Effector CD4-positive, alpha-beta T cell (primary cell): Measurements from ENCODE around the gene EIF2D.

Experiments used
- DNase-seq: peaks from one replicate; pipeline ENCODE4 v3.0.0-alpha.2; 2020

EIF2D gene

DNA sequence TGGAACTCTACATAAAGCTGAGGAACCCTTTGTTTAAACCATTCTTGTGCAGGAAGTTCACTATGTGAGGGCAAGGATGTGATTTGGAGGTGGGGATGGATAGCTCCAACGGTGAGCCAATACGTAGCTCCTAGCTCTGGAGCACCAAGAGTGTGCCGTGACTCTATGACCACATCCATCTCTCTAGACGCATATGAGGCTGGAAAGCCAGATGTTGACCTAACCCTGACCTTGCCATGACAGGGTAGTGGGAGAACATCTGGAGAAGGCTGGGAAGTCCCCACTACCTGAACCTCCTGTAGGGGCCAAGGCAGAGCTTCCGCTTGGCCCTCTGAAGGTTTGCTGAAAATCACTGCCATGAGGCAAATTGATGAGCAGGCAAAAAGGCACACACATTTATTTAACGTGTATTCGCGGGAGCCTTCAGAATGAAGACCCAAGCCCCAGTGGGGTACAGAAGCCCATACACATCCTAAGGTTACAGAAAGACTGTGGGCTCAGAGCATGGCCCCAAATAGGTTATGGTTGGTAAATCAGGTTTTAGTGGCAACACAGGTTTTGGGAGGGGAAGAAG, 43.4 kb downstream of the EIF2D start:
- no peak for DNase-seq

DNA sequence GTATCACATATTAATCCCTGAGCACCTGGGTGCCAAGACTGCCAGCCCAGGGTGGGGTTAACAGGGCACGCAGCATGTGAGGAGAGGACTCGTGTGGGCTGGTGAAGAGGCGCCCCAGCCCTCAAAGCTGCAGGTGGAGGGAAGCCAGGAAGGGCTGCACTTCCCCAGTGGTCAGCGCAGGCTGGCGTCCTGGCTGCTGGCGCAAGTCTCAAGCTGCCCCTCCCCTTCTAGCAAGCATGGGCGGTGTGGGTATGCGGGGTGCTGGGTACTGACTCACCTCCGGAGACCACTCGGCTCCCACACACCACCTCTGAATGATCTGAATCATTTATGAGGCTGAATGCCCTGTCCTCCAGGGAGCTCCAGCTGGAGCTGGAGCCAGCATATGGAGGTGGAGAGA, 44.0 kb downstream of the EIF2D start:
- DNase-seq, result no peak

DNA sequence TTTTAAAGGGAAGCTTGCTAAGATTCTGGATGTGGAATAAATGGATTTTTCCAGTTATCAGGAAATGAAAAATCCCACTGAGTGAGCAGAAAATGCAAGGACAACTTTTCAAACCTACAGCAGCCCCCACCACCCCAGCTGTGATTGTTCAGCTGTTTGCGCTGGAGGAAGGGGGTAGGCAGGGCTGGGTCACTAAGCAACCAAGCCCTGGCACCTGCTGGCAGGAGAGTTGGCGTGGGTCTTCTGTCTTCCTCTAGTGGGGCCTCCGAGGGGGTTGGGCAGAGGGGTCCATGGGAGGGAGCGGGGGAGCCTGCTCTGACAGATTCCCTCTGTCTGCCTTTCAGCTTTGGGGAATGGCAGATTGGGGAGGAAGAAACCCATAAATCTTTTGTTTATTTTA, 45.3 kb downstream of the EIF2D start:
- DNase-seq, result no peak

DNA sequence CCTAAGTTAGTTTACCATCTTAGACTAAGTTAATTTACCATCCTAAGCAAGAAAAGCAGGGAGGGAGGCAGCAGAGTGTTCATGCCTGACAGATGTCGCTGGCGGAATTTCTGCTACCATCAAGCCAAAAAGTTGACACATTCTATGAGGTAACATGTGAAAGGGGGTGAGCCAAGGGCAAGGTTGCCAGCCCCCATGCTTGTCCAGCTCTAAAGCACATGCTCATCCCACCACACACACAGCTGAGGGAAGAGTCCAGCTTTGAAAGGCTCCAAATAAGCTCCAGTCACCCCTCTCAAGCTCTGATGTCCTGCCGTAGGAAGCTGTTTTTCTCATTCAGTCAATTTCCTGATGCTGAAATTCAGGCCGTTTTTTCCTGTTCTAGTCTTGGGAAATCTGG, 46.3 kb downstream of the EIF2D start:
- DNase-seq, result no peak

DNA sequence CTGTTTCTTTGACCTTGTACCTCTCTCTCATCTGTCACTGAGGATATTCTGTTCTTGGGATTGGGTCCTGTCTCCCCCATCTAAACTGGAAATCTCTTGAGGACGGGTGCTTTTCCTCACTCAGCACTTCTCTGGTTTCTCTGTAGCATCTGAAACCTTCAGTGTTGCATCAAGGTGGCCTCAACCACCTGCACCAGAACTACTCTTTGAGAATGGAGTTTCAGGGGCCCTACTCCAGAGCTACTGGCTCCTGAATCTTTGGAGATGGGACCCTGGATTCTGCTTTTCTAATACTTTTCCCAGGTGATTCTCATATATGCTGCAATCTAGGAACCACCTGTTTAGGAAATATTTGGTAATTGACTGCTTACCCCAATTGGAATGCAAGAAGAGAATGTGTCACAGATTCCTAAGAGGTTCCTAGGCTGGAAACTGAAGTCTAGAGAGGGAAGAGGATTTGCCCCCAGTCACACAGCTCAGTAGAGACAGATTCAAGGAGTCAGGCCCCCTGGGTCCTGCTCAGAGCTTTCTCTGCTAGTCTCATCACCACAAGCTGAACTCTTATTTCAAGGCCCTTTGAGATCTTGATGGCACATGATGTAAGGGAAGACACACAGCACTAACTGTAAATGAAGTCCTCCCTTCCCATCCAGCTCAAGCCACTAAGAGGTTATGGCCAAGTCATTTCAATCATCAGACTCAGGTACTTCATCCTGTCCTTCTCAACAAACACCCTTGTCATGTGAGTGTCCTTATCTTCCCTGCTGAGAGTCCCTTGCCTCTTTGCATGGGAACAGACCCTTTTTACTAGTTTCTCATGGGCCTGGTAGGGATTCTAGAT, 48.7 kb downstream of the EIF2D start:
- no peak for DNase-seq

DNA sequence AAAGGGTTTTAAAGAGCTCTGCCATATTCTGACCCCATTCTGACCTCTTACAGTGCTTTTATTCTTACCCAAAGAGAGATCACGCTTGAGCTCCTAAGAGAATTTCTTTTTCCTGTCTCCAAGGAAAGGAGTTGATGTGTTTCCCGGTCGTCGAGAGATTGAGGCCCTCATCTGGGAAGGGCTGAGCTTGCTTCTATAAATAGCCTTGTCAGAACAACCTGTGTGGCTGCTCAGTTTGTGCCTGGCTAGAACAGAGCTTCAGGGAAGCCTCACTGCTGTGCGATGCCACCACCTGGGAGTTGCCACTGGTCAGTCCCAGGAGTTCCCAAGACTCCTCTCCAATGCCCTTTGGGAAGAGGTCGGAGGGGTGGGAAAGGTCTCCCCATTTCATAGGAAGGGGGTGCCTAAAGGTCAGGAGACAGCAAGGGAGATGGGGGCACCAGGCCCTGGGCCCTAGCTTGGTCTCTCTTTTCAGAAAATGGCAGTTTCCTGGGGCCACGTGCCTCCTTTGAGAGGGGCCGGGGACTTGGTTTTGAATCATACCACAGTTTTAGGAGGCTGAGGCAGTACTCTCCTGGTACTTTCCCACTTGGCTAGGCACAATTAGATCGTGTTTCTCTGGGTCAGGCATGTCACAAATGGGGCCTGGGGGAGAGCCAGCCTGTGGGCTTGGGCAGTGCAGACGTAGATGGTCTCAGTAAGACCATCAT, 52.1 kb downstream of the EIF2D start:
- no peak for DNase-seq

DNA sequence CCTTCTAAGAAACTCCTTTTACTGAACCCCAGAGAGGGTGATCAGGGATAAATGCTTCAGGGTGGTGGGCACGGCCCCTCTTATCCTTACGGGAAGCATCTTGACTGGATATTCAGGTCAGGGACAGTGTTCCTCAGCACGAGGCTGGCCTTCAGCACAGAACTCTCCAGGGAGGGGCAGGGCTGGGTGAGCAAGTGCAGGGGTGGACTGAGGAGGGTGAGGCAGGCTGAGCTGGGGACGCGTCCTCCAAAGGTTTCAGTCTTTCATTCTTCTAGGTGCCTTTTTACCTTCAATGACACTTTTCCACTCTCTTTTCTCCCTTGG, 52.6 kb downstream of the EIF2D start:
- DNase-seq, result no peak

DNA sequence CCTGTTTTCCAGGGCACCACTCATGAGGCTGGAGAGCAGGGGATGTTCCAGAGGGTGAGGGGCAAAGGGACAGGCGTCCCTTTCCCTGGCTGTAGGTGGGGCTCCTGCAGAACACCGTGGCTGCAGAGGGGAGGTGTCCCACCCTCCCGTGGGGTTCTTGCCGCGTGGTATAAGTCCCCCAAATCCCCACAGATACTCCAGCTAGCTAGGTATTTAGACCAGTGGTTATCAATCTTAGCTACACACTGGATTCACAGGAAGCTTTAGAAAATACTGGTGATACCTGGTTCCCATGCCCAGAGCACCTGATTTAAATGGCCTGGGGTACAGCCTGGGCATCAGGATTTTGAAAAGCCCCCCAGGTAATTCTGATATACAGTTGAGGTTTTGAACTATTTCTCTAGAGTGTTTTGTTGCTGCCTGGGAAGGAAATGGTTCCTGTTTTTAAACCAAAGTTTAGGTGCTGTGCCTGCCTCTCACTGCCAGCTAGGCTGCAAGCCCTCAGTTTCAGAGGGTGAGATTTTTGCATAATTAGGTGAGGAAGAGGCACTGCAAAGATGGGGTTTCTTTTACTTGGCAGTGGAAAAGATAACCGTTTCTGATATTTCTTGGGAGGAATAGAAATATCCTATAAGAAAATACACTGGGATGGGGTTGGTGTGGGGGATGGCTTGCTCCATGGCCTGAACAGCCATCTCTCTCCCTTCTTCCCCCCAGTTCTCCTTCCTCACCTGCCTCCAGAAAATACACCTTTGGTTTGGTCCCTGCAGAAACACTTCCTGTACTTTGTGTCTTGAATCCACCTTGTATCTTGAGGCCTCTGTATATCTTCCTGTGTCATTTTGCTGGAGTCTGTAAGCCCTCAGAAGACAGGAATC, 53.2 kb downstream of the EIF2D start:
- DNase-seq, result no peak

DNA sequence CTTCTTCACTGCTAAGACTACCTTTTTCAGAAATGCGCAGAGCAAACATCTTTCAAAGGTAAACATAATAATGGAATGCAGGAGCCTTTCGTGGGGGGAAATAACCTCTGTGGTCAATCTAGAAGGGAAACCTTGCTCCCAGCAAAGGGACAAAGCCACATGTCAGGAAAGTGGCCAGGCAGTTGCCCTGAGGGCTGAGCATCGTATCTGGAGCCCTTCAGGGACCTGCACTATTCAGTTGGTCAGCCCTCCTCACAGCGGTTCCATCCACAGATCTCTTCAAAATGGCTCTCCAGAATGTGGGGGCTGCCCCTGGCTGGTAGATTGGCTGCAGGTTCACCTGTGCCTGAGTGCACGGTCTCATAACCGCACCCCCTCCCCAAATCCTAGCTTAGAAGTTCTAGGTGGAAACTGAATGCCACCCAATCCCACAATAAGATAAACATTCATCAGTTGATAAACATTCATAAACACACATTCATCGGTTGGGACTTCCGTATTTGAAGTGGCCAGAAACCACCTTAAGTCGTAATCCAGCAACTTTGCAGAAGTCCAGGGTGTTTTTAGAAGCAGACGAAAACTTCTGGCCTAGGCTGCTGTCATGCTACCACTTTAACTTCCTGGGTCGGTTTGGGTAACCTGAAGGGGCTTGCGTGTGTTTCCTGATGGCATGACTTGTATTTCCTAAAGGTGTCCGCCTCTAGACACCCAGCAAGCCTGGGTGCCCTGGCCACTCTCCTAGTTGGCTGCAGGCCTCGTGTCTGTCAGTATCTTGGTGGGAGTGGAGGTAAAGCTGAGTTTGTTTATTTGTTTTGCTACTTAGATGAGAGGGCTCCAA, 54.4 kb downstream of the EIF2D start:
- DNase-seq, result no peak

DNA sequence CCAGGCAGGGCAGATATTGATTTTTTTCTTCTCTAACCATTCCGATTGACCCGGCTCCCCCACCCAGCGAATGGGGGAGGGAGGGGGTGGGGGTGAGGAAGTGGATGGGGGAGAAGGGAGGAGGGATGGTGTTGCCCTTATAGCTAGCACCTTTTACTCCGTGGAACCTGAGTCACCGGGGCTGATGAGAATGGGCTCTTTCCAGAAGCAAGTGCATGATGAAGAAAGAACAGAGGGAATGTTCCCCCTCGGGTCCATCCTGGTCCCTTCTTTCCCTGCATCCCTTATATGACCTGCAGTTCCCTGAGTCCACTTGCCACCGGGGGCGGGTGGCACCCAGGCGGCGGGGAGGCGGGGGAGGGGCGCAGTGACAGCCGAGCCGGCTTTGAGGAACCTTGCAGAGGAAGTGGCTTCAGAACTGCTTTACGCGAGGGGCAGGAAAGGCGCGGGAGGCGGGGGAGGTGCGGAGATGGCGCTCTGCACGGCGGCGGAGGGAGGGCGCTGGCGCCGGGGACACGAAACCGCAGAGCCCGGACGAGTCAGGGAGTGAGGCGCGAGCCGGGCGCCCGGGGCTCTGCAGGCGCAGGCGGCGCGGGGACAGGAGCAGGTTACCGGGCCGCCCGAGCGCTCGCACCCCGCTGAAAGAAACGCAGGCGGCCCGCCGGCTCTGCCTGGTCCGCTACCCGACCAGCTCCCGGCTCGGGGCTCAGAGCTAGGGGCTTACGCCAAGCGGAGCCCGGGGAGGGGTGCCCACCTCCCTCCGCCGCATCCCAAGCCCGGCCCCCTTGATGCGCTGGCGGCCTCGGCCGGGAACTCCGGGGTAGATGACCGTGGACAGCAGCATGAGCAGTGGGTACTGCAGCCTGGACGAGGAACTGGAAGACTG, 55.3 kb downstream of the EIF2D start:
- DNase-seq, result peak; percentile 80

DNA sequence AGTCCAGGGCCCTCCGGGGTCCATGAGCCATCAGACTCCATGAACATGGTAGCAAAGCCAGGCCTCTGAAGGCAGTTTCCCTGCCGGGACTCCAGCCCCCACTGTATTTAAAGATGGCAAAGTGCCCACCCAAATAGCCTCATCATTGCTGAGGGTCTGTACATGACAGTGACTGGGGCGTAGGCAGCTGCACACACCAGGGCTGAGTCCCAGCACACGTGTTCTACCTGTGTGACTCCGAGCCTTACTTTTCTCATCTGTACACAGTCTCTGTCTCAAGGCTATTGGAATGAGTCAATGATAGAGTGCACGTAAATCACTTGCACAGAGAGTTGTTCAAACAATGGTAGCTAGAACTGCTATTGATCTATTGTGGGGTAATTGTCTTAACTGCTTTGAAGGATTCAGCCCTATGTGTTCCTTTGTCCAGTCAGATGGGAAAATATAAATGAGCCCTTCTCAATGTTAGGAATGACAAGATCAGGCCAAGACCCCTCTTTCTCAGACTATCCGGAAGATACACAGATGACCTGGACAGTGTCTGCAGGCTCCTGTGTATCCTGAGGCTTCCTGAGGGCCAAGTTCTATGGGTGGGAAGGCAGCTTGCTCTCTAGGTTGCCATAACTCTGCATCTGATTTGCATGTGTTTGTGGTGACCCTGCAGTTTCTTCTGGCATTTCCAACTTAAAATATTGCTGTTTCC, 56.1 kb downstream of the EIF2D start:
- DNase-seq, result no peak

DNA sequence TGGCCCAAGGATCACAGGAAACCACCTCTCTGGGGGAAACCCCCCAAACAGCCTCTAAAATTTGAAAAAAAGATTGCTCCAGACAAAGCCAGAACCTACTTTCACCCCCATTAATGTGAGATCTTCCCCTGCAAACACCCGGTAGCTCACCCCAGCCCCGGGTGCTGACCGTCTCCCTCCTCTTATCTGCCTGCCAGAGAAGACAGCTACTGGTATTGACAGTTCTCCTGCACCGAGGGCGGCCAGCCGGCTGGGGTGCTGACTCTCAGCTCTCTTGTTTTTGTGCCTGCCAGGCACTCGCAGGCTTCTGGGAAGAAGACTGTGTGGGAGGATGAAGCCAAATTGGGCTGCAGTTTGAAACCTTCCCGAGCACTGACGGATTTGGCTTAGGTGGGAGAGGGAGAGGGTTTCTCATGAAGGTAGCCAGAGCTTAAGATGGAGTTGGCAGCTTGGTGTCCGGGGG, 56.8 kb downstream of the EIF2D start:
- DNase-seq, result no peak

DNA sequence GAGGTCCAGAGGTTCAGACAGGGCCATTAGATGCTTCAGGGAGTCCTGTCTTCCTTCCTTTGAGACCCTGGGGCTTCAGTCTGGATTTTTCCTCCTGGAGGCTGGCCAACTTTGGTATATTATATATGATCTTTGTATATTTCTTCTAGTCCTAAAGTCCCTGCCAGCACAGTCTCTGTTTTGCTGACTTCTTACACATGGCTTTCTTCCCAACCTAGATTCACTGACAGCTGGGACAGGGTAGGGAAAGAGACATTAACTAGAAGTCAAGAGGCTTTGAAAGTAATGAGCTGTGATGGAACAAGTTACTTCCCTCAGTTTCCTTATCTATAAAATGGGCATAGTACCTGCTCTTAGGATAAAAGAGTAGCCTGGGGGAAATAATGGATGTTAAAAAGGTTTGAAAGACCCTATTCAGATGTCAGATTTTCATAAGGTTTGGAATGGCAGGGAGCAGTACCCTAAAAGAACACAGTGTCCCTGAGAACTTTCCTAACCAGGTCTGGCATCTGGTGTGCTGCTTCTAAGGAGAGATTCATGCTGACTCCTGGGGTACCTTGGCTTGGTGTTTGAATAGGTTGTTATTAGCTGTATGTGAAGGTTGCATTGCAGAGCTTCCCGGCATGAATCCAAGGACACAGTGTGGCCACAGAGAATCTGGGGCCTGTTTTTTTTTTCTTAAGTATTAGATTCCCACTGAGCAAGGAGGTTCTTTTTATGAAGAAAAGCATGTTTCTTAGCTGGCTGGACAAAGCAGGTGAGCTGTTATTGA, 57.4 kb downstream of the EIF2D start:
- no peak for DNase-seq

DNA sequence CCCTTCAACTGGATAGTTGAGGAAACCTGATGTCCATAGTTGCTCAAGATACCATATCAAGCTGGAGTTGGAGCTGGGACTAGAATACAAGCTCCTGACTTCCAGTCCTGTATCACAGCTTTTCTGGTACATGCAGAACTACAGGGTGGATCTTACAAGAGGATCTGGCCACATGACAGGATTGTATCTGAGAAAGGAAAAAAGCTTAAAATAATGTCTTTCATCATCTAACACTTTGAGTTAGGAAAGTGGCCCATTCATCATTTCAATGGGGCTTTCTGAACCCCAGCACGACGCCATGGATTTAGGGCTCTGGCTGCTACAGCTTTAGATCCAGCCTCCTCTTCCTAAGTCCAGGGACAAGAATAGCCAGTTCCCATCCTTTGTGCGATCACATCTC, 58.1 kb downstream of the EIF2D start:
- DNase-seq, result no peak

DNA sequence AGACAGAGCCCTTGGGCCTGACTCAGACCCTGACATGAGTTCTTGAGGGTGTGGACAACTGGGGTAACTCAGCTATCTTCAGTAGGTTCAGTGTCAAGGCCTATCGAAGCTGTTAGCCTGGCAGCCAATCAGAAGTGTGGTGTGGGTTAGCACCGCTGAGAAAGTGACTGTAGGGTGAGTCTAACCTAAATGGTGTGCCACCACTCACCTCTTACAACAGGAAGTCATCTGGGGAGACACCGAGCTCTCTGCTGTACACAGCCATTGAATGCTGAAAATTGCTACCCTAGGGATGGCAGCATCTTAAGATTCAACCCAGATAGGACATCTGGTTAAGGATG, 60.3 kb downstream of the EIF2D start:
- DNase-seq, result peak; percentile 73

DNA sequence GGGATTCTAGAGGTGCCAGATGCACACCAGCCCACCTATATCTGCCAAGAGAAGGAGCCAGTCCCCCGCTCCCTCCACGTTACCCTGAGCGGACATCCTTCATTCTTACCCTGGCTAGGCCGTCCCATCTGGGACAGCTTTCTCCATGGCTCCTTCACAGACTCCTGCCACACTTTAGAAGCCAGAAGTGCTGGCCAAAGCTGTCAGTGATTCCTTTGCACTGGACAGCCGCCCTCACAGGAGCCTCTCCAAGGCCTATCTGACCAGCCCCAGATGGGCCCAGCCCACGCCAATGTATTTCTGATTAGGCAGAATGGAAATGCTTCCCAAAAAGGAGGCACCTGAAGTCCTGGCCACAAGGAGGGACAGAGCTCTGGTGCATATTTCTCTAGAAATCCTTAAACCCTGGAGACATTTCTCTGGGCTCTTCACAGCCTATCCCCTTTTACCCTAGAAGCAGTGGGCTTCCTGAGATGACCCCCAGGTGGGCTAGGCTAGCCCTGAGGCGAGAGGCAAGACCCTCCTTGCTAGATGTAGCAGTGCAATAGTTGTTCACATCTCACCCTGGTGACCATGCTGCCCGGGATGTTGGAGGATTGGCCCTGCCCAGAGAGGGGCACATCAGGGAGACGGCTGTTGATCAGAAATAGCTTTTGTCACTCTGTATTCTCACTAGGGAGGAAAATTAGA, 60.8 kb downstream of the EIF2D start:
- no peak for DNase-seq

DNA sequence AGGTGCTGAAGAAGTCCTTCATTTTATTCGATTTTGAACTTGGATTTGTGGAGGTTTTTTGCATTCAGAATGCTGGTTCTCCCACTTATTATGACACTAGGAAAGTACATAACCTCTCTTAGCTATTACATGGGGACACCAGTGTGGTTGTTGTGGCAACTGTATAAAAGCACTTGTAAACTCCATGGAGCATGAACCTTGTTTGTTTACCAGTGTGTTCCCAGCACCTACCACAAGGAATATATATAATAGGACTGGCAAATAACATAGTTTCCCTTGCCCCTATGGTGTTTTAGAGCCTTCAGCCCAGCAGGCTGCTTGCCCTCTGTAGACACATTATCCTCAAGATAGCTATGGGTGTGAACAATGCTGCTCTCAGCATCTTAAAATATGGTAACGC, 61.8 kb downstream of the EIF2D start:
- DNase-seq, result no peak

DNA sequence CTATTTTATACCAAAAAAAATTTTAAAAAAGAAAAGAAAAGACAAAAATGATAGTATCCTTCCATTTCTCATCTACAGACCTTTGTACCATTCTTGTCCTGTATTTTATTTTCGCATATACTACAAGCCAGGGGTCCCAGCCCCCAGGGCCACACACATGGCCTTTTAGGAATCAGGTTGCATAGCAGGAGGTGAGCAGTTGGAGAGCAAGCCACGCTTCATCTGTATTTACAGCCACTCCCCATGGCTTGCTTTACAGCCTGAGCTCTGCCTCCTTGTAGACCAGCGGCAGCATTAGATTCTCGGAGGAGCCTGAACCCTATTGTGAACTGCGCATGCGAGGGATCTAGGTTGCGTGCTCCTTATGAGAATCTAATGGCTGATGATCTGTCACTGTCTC, 65.2 kb downstream of the EIF2D start:
- DNase-seq, result no peak

DNA sequence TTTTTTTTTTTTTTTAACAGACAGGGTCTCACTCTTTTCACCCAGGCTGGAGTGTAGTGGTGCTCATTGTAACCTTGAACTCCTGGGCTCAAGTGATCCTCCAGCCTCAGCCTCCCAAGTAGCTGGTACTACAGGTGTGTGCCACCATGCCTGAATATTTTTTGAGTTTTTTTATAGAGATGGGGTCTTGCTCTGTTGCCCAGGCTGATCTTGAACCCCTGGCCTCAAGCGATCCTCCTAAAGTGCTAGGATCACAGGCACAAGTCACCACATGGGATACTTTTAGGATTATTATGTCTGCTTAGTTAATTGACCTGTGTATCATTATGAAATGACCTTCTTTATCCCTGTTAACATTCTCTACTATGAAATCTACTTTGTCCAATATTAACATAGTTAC, 66.9 kb downstream of the EIF2D start:
- no peak for DNase-seq
